HepG2 (cell line): ENCODE measurements around the gene ZNF581. TPM values are rescaled to one million over a fixed set of nuclear protein-coding genes. Genes with fewer than 3 reads are reported as not detected.

Experiments
- ATAC-seq: fragments of 200-7000 bp; cut with Tn5 transposase; 3 replicates; pipeline ENCODE4 v1.9.1; 2020; ENCODE audit warnings: mild to moderate bottlenecking, moderate library complexity
- BruUV-seq: library from RNA; stranded (reverse); fragments of 400-500 nt; replicated peaks from 2 replicates; lab custom pipeline; 2021; lab: Mats Ljungman, UMichigan
- CTCF ChIA-PET: fragments of 300-600 bp; formaldehyde crosslinking; extraction: SDS; loops from one replicate; lab custom pipeline; 2021; ENCODE audit warnings: low total read pairs, inconsistent platforms, low intra/inter-chr PET ratio; lab: Yijun Ruan, JAX
- POLR2A ChIA-PET: fragments of 350-600 bp; sonication (Branson Sonifier 250); formaldehyde crosslinking; loops from one replicate; lab custom pipeline; 2020; ENCODE audit warnings: antibody characterized with exemption, inconsistent platforms; lab: Yijun Ruan, JAX
- DNase-seq: peaks from one replicate; pipeline ENCODE4 v3.0.0-alpha.2; 2015; ENCODE audit warnings: low spot score
- FAIRE-seq: peaks from 3 replicates; lab custom pipeline; 2011; peaks lifted over from hg19 to GRCh38; lab: Jason Lieb, UNC
- H2AFZ ChIP-seq: one replicate; pipeline ENCODE4 v1.6.1; 2011; ENCODE audit warnings: low read length, inconsistent platforms
- H3K27ac ChIP-seq: fragments of 300-600 bp; 3 replicates; pipeline ENCODE4 v1.8.0; 2011; ENCODE audit warnings: mixed run types, mild to moderate bottlenecking, mixed read lengths, low read length, inconsistent platforms; ENCODE audit not compliant: insufficient read depth; ENCODE audit errors: extremely low read length
- H3K27me3 ChIP-seq, 2 experiments: fragments of 200-600 bp in 1 of 2; 2 replicates in 1 of 2; 3 replicates in 1 of 2; pipeline versions ENCODE4 v1.6.0 to v1.8.0; 2011; ENCODE audit warnings: low read length in 2 of 2, mild to moderate bottlenecking in 2 of 2, moderate library complexity in 2 of 2, inconsistent platforms in 1 of 2; ENCODE audit not compliant: insufficient read depth in 2 of 2, control insufficient read depth in 1 of 2
- H3K36me3 ChIP-seq, 2 experiments: fragments of 200-600 bp in 1 of 2; replicated peaks in 1 of 2; 2 replicates in 1 of 2; 3 replicates in 1 of 2; pipeline versions ENCODE4 v1.5.1 to v1.8.0; 2011; ENCODE audit warnings: low read length in 2 of 2, inconsistent platforms in 1 of 2; ENCODE audit not compliant: insufficient read depth in 2 of 2, control insufficient read depth in 1 of 2
- H3K4me1 ChIP-seq: 2 replicates; pipeline ENCODE4 v1.5.1; 2012; ENCODE audit warnings: low read length, inconsistent platforms; ENCODE audit not compliant: insufficient read depth
- H3K4me2 ChIP-seq: 2 replicates; pipeline ENCODE4 v1.6.0; 2011; ENCODE audit warnings: low read depth, low read length, inconsistent platforms
- H3K4me3 ChIP-seq, 3 experiments: fragments of 200-600 bp in 1 of 3; sonication (generic), shearing (Covaris generic) in 1 of 3; replicated peaks in 1 of 3; 2 replicates each; pipeline ENCODE4 v1.5.1; 2011 to 2016; ENCODE audit warnings: low read length in 3 of 3, inconsistent platforms in 2 of 3, low read depth in 2 of 3, mild to moderate bottlenecking in 2 of 3, control low read depth in 1 of 3, mixed read lengths in 1 of 3; ENCODE audit not compliant: insufficient read depth in 1 of 3
- H3K79me2 ChIP-seq: one replicate; pipeline ENCODE4 v1.6.1; 2011; ENCODE audit warnings: low read length, inconsistent platforms; ENCODE audit not compliant: insufficient read depth
- H3K9ac ChIP-seq: 2 replicates; pipeline ENCODE4 v1.6.0; 2011; ENCODE audit warnings: mild to moderate bottlenecking, low read depth, low read length, inconsistent platforms; ENCODE audit not compliant: insufficient read depth
- H3K9me3 ChIP-seq: 2 replicates; pipeline ENCODE4 v1.5.1; 2012; ENCODE audit warnings: mild to moderate bottlenecking, low read length
- H4K20me1 ChIP-seq: 2 replicates; pipeline ENCODE4 v1.6.0; 2011; ENCODE audit warnings: inconsistent platforms, mild to moderate bottlenecking, low read length, moderate library complexity; ENCODE audit not compliant: insufficient read depth
- BCLAF1 ChIP-seq: fragments of 450-650 bp; IDR thresholded peaks from 2 replicates; pipeline ENCODE4 v1.6.1; 2017; ENCODE audit warnings: mild to moderate bottlenecking
- FOXP1 ChIP-seq, 2 experiments: fragments of 450-650 bp in 1 of 2; IDR thresholded peaks; 2 replicates each; pipeline ENCODE4 v1.6.1; 2017 to 2018; ENCODE audit warnings: antibody characterized with exemption in 1 of 2
- HNF4G ChIP-seq, 2 experiments: sonication (generic) in 1 of 2; formaldehyde crosslinking in 1 of 2; IDR thresholded peaks; 2 replicates each; pipeline versions ENCODE4 v1.4.0 to v1.6.1; 2011 to 2020; ENCODE audit warnings: borderline replicate concordance in 2 of 2, low read depth in 2 of 2, mild to moderate bottlenecking in 2 of 2, low read length in 1 of 2, missing genetic modification reagents in 1 of 2, moderate library complexity in 1 of 2
- KLF11 ChIP-seq: IDR thresholded peaks from 2 replicates; pipeline ENCODE4 v1.6.1; 2016; ENCODE audit warnings: missing compliant biosample characterization
- NR2F6 ChIP-seq, 2 experiments: IDR thresholded peaks; 2 replicates each; pipeline ENCODE4 v1.6.1; 2016; ENCODE audit warnings: antibody characterized with exemption in 1 of 2, mild to moderate bottlenecking in 1 of 2
- PCBP2 ChIP-seq: fragments of 200-400 bp; formaldehyde crosslinking; optimal IDR thresholded peaks from 2 replicates; pipeline ENCODE3; 2018; ENCODE audit warnings: low read length, low read depth; ENCODE audit not compliant: poor library complexity, severe bottlenecking
- PHB2 ChIP-seq: fragments of 450-650 bp; IDR thresholded peaks from 2 replicates; pipeline ENCODE4 v1.6.1; 2018; ENCODE audit not compliant: partially characterized antibody
- SAFB2 ChIP-seq: sonication (generic); formaldehyde crosslinking; IDR thresholded peaks from 2 replicates; pipeline ENCODE4 v1.5.1; 2020; ENCODE audit warnings: missing genetic modification reagents, low read depth, mild to moderate bottlenecking, borderline replicate concordance
- SIX4 ChIP-seq: sonication (generic); formaldehyde crosslinking; IDR thresholded peaks from 2 replicates; pipeline ENCODE4 v1.4.0; 2020; ENCODE audit warnings: missing genetic modification reagents
- SMC3 ChIP-seq: IDR thresholded peaks from 2 replicates; pipeline ENCODE4 v1.6.1; 2011; ENCODE audit warnings: low read length, improper control_type of control experiment
- SP2 ChIP-seq: sonication (generic); formaldehyde crosslinking; IDR thresholded peaks from 2 replicates; pipeline ENCODE4 v1.5.1; 2020; ENCODE audit warnings: mild to moderate bottlenecking, missing genetic modification reagents
- TFDP1 ChIP-seq: IDR thresholded peaks from 2 replicates; pipeline ENCODE4 v1.6.1; 2016; ENCODE audit warnings: missing compliant biosample characterization, missing genetic modification reagents, borderline replicate concordance
- ZNF354B ChIP-seq: sonication (generic); formaldehyde crosslinking; IDR thresholded peaks from 2 replicates; pipeline ENCODE4 v1.8.0; 2022; ENCODE audit warnings: mild to moderate bottlenecking, missing genetic modification reagents
- ZNF556 ChIP-seq: sonication (generic); formaldehyde crosslinking; IDR thresholded peaks from 2 replicates; pipeline ENCODE4 v1.4.0; 2020; ENCODE audit warnings: mild to moderate bottlenecking, missing genetic modification reagents, borderline replicate concordance
- ZNF766 ChIP-seq: sonication (generic); formaldehyde crosslinking; IDR thresholded peaks from 2 replicates; pipeline ENCODE4 v1.5.0; 2020; ENCODE audit warnings: missing genetic modification reagents, borderline replicate concordance
- WGBS: methylation state at CpG from one replicate; pipeline ENCODE4 v1.1.6; 2017; ENCODE audit warnings: low lambda C conversion rate; 5-methylcytosine and 5-hydroxymethylcytosine counted together
- in situ Hi-C: cut with HindIII; loops from 2 replicates; pipeline ENCODE4 v1.10.0; 2017; ENCODE audit warnings: low pct_unique_long_range_greater_than_20kb; ENCODE audit not compliant: extremely low pct_ligation_motif_present
- intact Hi-C: fragments of 100-400 bp; cut with micrococcal nuclease; formaldehyde crosslinking; loops from one replicate; pipeline ENCODE4 v1.10.0; 2022; ENCODE audit not compliant: unreplicated experiment
- polyA plus RNA-seq, 8 experiments: library from polyadenylated mRNA; depleted of rRNA in 3 of 8; stranded (reverse) in 7 of 8; unstranded in 1 of 8; fragments of >200 nt; fragmentation: Illumina TruSeq in 4 of 8; extraction: Trizol in 4 of 8; gene quantifications; 2 replicates each; pipeline versions ENCODE4 v1.2.1 to v1.2.3, GENCODE V29; 2011 to 2016; ENCODE audit warnings: low read depth in 4 of 8, missing spikeins in 1 of 8, mixed read lengths in 1 of 8; ENCODE audit not compliant: insufficient read depth in 1 of 8
- total RNA-seq, 5 experiments: library from RNA; depleted of rRNA; stranded (reverse); fragments of >200 nt; fragmentation: Illumina TruSeq; extraction: Trizol; gene quantifications; 2 replicates each; pipeline ENCODE4 v1.2.3, GENCODE V29; 2016; ENCODE audit warnings: low read depth in 1 of 5
- TF ChIP-seq, protein P1 (sequence below): IDR thresholded peaks from 2 replicates; pipeline ENCODE4 v1.6.1; 2016; ENCODE audit warnings: missing genetic modification reagents, missing compliant biosample characterization
- TF ChIP-seq, protein P2 (sequence below), 2 experiments: sonication (generic) in 1 of 2; formaldehyde crosslinking in 1 of 2; IDR thresholded peaks; 2 replicates each; pipeline versions ENCODE4 v1.5.1 to v1.6.1; 2011 to 2020; ENCODE audit warnings: borderline replicate concordance in 1 of 2, low read depth in 1 of 2, low read length in 1 of 2, mild to moderate bottlenecking in 1 of 2, missing genetic modification reagents in 1 of 2, moderate library complexity in 1 of 2

The ZNF581 gene
- total and polyA plus RNA-seq, 2 of the 13 experiments (the other 11 are each of a cell fraction or from before 2014, with no cell fraction given), result 19.6 to 49.5 TPM

GRCh38 chr19:55605207-55605636, 38.2 kb upstream of the ZNF581 start:
- intact Hi-C loops, result loop anchor here (10.0 kb wide), 1 partner anchor 50 kb away; no protein-coding TSS in a partner anchor
- Histone ChIP-seq H3K9me3 (no peaks in the 10 kb centered on the region), H3K9ac (peak overlapping the region; percentile 84), H3K27ac (peak overlapping the region; percentile 81), H3K4me3 (peak overlapping the region; percentile 51 to 85 (median 84); a peak in 4 of 6 replicates), H3K79me2 (peaks cover 15% of the 10 kb centered on the region), H3K4me1 (peaks cover 50% of the 10 kb centered on the region), H3K36me3 (peaks cover 0 to 2% of the 10 kb centered on the region in 2 experiments; a peak in 1 of 5 replicates), H2AFZ (no peak overlapping the region), H3K4me2 (peak overlapping the region; percentile 97), H3K27me3 (no peaks in the 10 kb centered on the region; a peak in 1 of 5 replicates), H4K20me1 (no peaks in the 10 kb centered on the region)
- FAIRE-seq, result peak; percentile 60
- peak; percentile 77 for ATAC-seq
- 0% methylated on average over 5 of the region's 43 CpGs for WGBS
- ChIA-PET POLR2A (interaction anchor here (0.8 to 2.8 kb wide), 11 partner anchors 9 to 346 kb away, joined by 3 to 23 read pairs (median 4); partner anchors contain the start of genes ISOC2, PPP6R1, U2AF2 and ZNF784), CTCF (interaction anchor here (0.9 to 3.0 kb wide), 2 partner anchors 26 to 88 kb away, joined by 3 to 25 read pairs; no protein-coding TSS in a partner anchor)
- BruUV-seq, result no TSS peak
- in situ Hi-C loops, result loop anchor here (5.0 kb wide), 1 partner anchor 88 kb away; no protein-coding TSS in a partner anchor
- DNase-seq, result peak; percentile 95
- TF ChIP-seq FOXP1 (IDR thresholded peaks at IDR 0.05) (no peak), FOXP1 (CRISPR knock-in tag; IDR thresholded peaks at IDR 0.05) (no peak), BCLAF1 (no peak), ZNF766 (CRISPR knock-in tag) (no peak), ZNF354B (no peak), PCBP2 (no peak), NR2F6 (IDR thresholded peaks at IDR 0.05) (no peak), NR2F6 (CRISPR knock-in tag; IDR thresholded peaks at IDR 0.05) (no peak), KLF11 (CRISPR knock-in tag) (no peak), PHB2 (no peak), SIX4 (CRISPR knock-in tag) (peak; percentile 20; the same call in 1 of the 2 replicates), SP2 (CRISPR knock-in tag) (peak; percentile 63; the same call in 1 of the 2 replicates), SMC3 (no peak), SAFB2 (CRISPR knock-in tag) (no peak), HNF4G (IDR thresholded peaks at IDR 0.05; ENCODE audit: borderline replicate concordance, low read depth, low read length) (no peak), HNF4G (CRISPR knock-in tag; IDR thresholded peaks at IDR 0.05; ENCODE audit: borderline replicate concordance, low read depth) (no peak), TFDP1 (CRISPR knock-in tag) (peak; percentile 58; the same call in 1 of the 2 replicates), ZNF556 (CRISPR knock-in tag) (no peak)
- TF ChIP-seq, protein P1, sequence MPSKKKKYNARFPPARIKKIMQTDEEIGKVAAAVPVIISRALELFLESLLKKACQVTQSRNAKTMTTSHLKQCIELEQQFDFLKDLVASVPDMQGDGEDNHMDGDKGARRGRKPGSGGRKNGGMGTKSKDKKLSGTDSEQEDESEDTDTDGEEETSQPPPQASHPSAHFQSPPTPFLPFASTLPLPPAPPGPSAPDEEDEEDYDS, result peak; percentile 95
- TF ChIP-seq, protein P2, sequence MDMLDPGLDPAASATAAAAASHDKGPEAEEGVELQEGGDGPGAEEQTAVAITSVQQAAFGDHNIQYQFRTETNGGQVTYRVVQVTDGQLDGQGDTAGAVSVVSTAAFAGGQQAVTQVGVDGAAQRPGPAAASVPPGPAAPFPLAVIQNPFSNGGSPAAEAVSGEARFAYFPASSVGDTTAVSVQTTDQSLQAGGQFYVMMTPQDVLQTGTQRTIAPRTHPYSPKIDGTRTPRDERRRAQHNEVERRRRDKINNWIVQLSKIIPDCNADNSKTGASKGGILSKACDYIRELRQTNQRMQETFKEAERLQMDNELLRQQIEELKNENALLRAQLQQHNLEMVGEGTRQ (IDR thresholded peaks at IDR 0.05; ENCODE audit: low read depth, low read length), result no peak
- TF ChIP-seq, protein P2 (CRISPR knock-in tag; IDR thresholded peaks at IDR 0.05; ENCODE audit: borderline replicate concordance), result no peak
